Mucosa of descending colon (tissue), 3 donors: ENCODE measurements around the gene IMMP2L. TPM values are rescaled to one million over a fixed set of nuclear protein-coding genes. Genes with fewer than 3 reads are reported as not detected.

Source experiments
- ATAC-seq: fragments of 200-7000 bp; cut with Tn5 transposase; one replicate; pipeline ENCODE4 v1.9.1; 2020; ENCODE audit warnings: mild to moderate bottlenecking, moderate library complexity
- DNase-seq, 3 donors: peaks; one replicate each; pipeline ENCODE4 v3.0.0-alpha.2; 2020
- H3K36me3 ChIP-seq: fragments of 200-600 bp; one replicate; pipeline ENCODE4 v1.8.0; 2021; ENCODE audit warnings: low read depth, mild to moderate bottlenecking
- H3K4me1 ChIP-seq: fragments of 200-600 bp; one replicate; pipeline ENCODE4 v1.8.0; 2021; ENCODE audit warnings: low read depth, mild to moderate bottlenecking
- H3K4me3 ChIP-seq: fragments of 200-600 bp; one replicate; pipeline ENCODE4 v1.8.0; 2021; ENCODE audit warnings: mild to moderate bottlenecking
- H3K9me3 ChIP-seq: fragments of 200-600 bp; one replicate; pipeline ENCODE4 v1.8.0; 2021; ENCODE audit warnings: mild to moderate bottlenecking
- intact Hi-C, 2 donors: fragments of 100-400 bp; cut with DNase I in 1 of 2; cut with micrococcal nuclease in 1 of 2; formaldehyde crosslinking; loops; one replicate each; pipeline versions ENCODE4 v1.11.0 to v1.11.1; 2022; cut with DNase I, micrococcal nuclease
- total RNA-seq, 3 donors: library from RNA; stranded (reverse); fragmentation: NEBNext Ultra II Directional in 2 of 3; extraction: Animal tissue kit (Norgen Biotek cat#: 25700) in 2 of 3; gene quantifications; one replicate each; pipeline versions ENCODE4 v1.2.1 to v1.2.4, GENCODE V29; 2021 to 2023
- TF ChIP-seq, protein P1 (sequence below): fragments of 200-600 bp; IDR thresholded peaks from one replicate; pipeline ENCODE4 v1.8.0; 2022; ENCODE audit warnings: antibody characterized with exemption, mild to moderate bottlenecking
- donor health status: DM: no; HTN: no; CAD: no; lungs with moderate emphysema.
- donor health status: DM: no; HTN: no; CAD: no.
- donor health status: DM: no; HTN: yes; CAD: no.

Gene IMMP2L
- total RNA-seq, 3 donors from 2014 or later: 12.1 to 20.7 (median 17.7) TPM

DNA sequence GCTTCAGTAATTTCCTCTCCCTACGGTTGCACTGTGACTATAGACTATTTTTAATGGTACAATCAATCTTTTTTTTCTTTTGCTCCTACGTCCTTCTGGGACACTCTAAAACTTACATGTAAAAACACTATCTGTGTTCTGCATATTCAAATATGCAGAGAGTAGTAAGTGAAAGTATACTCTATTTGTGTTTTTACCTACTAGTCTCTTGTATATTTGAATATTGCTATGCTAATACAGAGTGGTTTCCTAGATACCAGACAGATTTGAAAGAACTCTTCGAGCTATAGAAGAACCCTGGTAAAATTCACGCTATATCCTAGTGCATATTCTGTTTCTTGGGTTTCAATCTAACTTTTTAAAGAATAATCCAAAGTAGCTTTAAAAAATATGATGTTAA, 672.2 kb downstream of the IMMP2L start:
- ATAC-seq (no peak), DNase-seq (no peak)
- intact Hi-C loops: no loop called here
- TF ChIP-seq, protein P1, sequence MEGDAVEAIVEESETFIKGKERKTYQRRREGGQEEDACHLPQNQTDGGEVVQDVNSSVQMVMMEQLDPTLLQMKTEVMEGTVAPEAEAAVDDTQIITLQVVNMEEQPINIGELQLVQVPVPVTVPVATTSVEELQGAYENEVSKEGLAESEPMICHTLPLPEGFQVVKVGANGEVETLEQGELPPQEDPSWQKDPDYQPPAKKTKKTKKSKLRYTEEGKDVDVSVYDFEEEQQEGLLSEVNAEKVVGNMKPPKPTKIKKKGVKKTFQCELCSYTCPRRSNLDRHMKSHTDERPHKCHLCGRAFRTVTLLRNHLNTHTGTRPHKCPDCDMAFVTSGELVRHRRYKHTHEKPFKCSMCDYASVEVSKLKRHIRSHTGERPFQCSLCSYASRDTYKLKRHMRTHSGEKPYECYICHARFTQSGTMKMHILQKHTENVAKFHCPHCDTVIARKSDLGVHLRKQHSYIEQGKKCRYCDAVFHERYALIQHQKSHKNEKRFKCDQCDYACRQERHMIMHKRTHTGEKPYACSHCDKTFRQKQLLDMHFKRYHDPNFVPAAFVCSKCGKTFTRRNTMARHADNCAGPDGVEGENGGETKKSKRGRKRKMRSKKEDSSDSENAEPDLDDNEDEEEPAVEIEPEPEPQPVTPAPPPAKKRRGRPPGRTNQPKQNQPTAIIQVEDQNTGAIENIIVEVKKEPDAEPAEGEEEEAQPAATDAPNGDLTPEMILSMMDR: no peak
- Histone ChIP-seq H3K4me1 (no peaks in the 10 kb centered on the region), H3K9me3 (no peaks in the 10 kb centered on the region), H3K36me3 (no peaks in the 10 kb centered on the region), H3K4me3 (no peak overlapping the region)

DNA sequence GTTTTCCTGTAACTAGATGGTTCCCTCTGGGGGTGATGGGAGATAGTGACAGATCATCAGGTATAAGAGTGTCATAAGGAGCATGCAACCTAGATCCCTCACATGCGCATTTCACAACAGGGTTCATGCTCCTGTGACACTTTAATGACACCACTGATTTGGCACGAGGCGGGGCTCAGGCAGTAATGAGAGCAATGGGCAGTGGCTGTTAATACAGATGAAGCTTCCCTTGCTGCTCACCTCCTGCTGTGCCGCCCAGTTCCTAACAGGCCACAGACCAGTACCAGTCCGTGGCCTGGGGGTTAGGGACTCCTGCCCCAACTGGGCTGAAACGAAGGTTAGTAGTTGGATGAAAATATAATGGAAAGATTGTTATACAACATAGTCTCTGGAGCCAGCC, 673.0 kb downstream of the IMMP2L start:
- ATAC-seq (no peak), DNase-seq (no peak)
- Histone ChIP-seq H3K4me1 (no peaks in the 10 kb centered on the region), H3K36me3 (no peaks in the 10 kb centered on the region), H3K9me3 (no peaks in the 10 kb centered on the region), H3K4me3 (no peak overlapping the region)
- TF ChIP-seq, protein P1: no peak
- intact Hi-C loops: no loop called here

DNA sequence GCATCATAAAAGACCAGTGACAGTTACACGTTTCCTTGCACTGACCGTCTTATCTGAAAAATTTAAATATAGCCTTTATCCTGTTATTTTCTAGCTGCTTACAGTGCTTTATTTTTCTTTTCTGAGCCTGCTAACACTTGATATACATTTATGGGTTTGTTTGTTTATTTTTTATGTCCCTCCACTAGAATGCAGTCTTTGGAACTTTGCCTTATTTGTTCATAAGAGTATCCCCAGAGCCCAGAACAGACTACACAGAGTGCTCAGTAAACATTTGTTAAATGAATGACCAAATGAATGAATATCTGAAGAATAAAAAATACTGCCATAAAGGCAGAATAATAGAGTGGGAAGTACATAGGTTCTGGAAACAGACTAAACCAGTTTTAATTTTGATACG, 673.7 kb downstream of the IMMP2L start:
- TF ChIP-seq, protein P1: no peak
- ATAC-seq (no peak), DNase-seq (no peak)
- no peaks in the 10 kb centered on the region for H3K9me3 ChIP-seq
- H3K4me1 ChIP-seq: no peaks in the 10 kb centered on the region
- no peaks in the 10 kb centered on the region for H3K36me3 ChIP-seq
- intact Hi-C loops: no loop called here
- H3K4me3 ChIP-seq: no peak overlapping the region

DNA sequence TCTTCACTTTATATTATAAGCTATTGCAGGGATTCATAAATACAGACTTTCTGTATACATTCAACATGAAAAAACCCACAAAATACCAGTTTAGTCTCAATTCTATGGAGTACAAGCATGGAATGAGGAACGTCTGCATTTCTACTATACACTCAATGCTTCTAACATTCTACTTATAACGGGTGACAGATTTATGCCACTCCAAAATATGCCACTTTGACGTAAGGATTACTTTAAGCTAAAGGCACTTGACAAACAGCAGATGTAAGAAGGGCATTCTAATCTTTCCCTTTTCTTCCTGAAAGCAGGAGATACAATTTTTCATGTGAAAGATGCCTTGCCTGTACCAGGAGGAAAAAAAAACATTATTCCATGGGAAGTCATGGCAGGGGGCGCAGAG, 676.8 kb downstream of the IMMP2L start:
- ATAC-seq (no peak), DNase-seq (no peak)
- no peak overlapping the region for H3K4me3 ChIP-seq
- H3K36me3 ChIP-seq: no peaks in the 10 kb centered on the region
- no peaks in the 10 kb centered on the region for H3K4me1 ChIP-seq
- TF ChIP-seq, protein P1: no peak
- H3K9me3 ChIP-seq: no peaks in the 10 kb centered on the region
- intact Hi-C loops: no loop called here

DNA sequence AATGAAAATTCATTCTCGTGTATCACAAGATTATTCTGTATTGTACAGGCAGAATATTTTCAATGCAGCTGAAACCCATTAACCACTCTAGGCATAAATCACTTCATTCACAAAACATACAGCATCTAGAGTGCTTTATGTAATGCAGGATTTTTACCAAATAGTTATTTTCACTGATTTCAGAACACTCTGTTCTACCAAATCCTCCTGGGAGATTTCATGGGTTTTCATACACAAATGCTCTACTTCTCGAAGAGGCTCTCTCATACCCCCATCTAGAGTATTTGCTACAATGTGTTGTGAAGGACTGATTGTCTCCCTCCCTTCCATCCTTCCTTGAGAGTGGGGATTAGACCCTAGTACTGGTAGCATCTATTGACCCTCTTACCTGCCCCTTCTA, 680.6 kb downstream of the IMMP2L start:
- TF ChIP-seq, protein P1: no peak
- no peak overlapping the region for H3K4me3 ChIP-seq
- no peaks in the 10 kb centered on the region for H3K9me3 ChIP-seq
- no peak for ATAC-seq
- H3K4me1 ChIP-seq: no peaks in the 10 kb centered on the region
- intact Hi-C loops: no loop called here
- DNase-seq: no peak
- H3K36me3 ChIP-seq: no peaks in the 10 kb centered on the region

DNA sequence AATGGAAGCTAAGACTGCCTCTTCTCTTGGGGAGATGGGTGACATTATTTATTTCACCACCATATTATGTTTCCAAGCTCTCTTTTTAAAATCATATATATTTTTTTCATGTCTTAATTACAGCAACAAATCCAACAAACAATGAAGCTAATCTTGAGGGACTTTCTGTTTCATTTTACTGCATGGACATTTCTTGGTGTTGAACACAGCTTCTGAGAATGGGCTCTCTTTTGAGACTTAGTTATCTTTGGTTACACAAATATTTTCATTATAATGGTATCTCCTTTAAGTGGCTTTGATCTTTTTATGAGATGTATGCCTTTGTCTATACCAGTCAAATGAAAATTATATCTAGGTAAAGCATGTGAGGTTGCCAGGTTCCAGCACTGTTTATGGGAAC, 681.3 kb downstream of the IMMP2L start:
- intact Hi-C loops: no loop called here
- TF ChIP-seq, protein P1: no peak
- Histone ChIP-seq H3K4me3 (no peak overlapping the region), H3K4me1 (no peaks in the 10 kb centered on the region), H3K36me3 (no peaks in the 10 kb centered on the region), H3K9me3 (no peaks in the 10 kb centered on the region)
- DNase-seq (no peak), ATAC-seq (no peak)
